ENCODE results near the gene SKI. TPM values are rescaled to one million over a fixed set of nuclear protein-coding genes. Genes with fewer than 3 reads are reported as not detected.

Gene SKI
- total and polyA plus RNA-seq, 10 of the 15 experiments (the other 5 are each of a cell fraction or from before 2014, with no cell fraction given): 0.03 to 14.9 (median 0.96) TPM

DNA sequence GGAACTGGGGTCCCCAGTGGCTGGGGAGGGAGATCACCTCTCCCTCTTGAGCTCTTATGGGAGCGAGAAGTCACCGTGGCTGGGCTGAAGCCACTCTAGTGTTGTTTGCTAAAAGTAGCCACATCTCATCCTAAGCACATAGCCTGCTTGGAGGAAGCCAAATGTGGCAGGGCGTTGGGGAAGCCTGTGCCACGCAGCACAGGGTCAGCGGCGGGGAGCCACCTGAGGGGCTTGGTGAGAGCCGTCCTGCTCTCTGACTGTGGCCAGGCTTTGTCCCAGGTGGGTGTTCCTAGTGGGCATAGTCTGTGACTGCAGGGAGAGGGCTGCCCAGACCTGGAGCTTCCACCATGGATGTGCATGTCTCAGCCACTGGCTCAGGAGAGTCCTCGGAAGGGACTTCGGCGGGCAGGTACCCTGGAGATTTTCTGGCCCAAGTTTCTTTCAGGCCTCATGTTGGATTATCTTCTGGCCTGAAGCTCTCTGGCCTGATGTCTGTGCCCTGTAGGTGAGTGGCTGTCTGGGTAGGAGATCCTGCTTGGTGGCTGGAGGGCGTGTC lies 124.3 kb downstream of the SKI start:
- BruUV-seq (replicated peaks): no TSS peak
- CTCF ChIA-PET: no interaction called here

DNA sequence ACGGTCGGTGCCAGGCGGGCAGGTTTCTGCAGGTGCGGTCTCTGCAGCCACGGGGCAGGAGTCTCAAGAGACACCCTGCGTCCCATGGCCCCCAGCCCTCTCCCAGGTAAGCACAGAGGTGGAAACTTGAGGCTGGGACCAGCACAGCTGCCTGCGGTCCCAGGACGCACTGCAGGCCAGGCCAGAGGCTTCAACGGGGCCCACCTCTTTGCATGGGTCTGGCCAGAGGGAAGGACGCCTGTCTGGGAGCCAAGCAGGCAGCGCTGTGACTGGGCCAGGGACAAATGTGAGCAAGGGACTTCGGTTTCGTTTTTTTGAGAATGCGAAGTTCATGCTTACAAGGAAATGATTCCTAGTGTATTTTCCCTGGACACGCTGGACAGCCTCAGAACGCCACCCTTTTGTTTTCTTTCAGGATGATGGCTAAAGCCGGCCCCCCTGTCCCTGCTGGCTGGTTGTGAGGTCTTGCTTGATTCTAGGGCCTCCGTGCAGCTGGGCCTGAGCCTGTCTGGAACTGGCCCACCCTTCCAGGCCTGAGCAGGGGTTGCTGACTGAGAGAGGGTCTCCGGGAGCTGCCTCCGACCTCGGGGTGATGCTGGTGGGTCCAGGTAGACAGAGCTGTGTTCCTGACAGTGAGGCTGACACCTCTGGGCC lies 124.9 kb downstream of the SKI start:
- in situ Hi-C loops (cut with MboI): no loop called here
- ChIA-PET CTCF (no interaction called here), POLR2A (no interaction called here), RAD21 (ENCODE audit: unreplicated experiment) (no interaction called here), SMC1A (ENCODE audit: uncharacterized antibody, unreplicated experiment) (no interaction called here)
- Histone ChIP-seq H3K9me3 (replicated peaks; ENCODE audit: control insufficient read depth, insufficient read depth, low read length) (no peaks in the 10 kb centered on the region), H3K27me3 (replicated peaks in 1 of 2; ENCODE audit: control insufficient read depth in 2 of 2, insufficient read depth in 2 of 2, low read length in 1 of 2) (no peaks in the 10 kb centered on the region), H3K27ac (ENCODE audit: control insufficient read depth, insufficient read depth) (no peak overlapping the region), H3K4me1 (ENCODE audit: control insufficient read depth, insufficient read depth, low read length) (no peaks in the 10 kb centered on the region), H3K79me2 (ENCODE audit: control insufficient read depth, insufficient read depth, low read length) (no peaks in the 10 kb centered on the region), H4K20me1 (ENCODE audit: control insufficient read depth, insufficient read depth) (no peaks in the 10 kb centered on the region), H3K9ac (ENCODE audit: control insufficient read depth, insufficient read depth, low read length) (no peak overlapping the region), H2AFZ (ENCODE audit: control insufficient read depth, low read depth, low read length) (no peak overlapping the region), H3K4me2 (ENCODE audit: control insufficient read depth, insufficient read depth) (no peak overlapping the region), H3K4me3 (no peak overlapping the region), H3K36me3 (ENCODE audit: control insufficient read depth in 2 of 2, insufficient read depth in 2 of 2, low read length in 1 of 2) (no peaks in the 10 kb centered on the region)
- 36% methylated on average over 21 of the region's 21 CpGs for whole genome bisulfite sequencing (ENCODE audit: insufficient coverage, insufficient replicate concordance, low lambda C conversion rate, missing lambda C conversion rate)
- no peak for TF ChIP-seq EED (IDR thresholded peaks at IDR 0.05; ENCODE audit: low read depth)
- TF ChIP-seq, protein P1, sequence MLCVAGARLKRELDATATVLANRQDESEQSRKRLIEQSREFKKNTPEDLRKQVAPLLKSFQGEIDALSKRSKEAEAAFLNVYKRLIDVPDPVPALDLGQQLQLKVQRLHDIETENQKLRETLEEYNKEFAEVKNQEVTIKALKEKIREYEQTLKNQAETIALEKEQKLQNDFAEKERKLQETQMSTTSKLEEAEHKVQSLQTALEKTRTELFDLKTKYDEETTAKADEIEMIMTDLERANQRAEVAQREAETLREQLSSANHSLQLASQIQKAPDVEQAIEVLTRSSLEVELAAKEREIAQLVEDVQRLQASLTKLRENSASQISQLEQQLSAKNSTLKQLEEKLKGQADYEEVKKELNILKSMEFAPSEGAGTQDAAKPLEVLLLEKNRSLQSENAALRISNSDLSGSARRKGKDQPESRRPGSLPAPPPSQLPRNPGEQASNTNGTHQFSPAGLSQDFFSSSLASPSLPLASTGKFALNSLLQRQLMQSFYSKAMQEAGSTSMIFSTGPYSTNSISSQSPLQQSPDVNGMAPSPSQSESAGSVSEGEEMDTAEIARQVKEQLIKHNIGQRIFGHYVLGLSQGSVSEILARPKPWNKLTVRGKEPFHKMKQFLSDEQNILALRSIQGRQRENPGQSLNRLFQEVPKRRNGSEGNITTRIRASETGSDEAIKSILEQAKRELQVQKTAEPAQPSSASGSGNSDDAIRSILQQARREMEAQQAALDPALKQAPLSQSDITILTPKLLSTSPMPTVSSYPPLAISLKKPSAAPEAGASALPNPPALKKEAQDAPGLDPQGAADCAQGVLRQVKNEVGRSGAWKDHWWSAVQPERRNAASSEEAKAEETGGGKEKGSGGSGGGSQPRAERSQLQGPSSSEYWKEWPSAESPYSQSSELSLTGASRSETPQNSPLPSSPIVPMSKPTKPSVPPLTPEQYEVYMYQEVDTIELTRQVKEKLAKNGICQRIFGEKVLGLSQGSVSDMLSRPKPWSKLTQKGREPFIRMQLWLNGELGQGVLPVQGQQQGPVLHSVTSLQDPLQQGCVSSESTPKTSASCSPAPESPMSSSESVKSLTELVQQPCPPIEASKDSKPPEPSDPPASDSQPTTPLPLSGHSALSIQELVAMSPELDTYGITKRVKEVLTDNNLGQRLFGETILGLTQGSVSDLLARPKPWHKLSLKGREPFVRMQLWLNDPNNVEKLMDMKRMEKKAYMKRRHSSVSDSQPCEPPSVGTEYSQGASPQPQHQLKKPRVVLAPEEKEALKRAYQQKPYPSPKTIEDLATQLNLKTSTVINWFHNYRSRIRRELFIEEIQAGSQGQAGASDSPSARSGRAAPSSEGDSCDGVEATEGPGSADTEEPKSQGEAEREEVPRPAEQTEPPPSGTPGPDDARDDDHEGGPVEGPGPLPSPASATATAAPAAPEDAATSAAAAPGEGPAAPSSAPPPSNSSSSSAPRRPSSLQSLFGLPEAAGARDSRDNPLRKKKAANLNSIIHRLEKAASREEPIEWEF (IDR thresholded peaks at IDR 0.05; ENCODE audit: insufficient replicate concordance, low read depth, low read length): no peak
- ATAC-seq (no peak), DNase-seq (ENCODE audit: low read depth, low spot score) (no peak), FAIRE-seq (no peak)
- BruUV-seq (replicated peaks): no TSS peak
- intact Hi-C loops (cut with micrococcal nuclease; ENCODE audit: unreplicated experiment): no loop called here

More for the DNA sequence above, 124.3 kb downstream of the SKI start:
- intact Hi-C loops (cut with micrococcal nuclease; ENCODE audit: unreplicated experiment) (no loop called here), in situ Hi-C loops (cut with MboI) (no loop called here)
- H3K4me1 ChIP-seq (ENCODE audit: control insufficient read depth, insufficient read depth, low read length): no peaks in the 10 kb centered on the region
- SMC1A ChIA-PET (ENCODE audit: uncharacterized antibody, unreplicated experiment): no interaction called here
- H3K4me3 ChIP-seq: no peak overlapping the region
- no peaks in the 10 kb centered on the region for H3K79me2 ChIP-seq (ENCODE audit: control insufficient read depth, insufficient read depth, low read length)
- H2AFZ ChIP-seq (ENCODE audit: control insufficient read depth, low read depth, low read length): no peak overlapping the region
- ATAC-seq (no peak), DNase-seq (ENCODE audit: low read depth, low spot score) (no peak), FAIRE-seq (no peak)
- H3K9me3 ChIP-seq (replicated peaks; ENCODE audit: control insufficient read depth, insufficient read depth, low read length): no peaks in the 10 kb centered on the region
- POLR2A ChIA-PET: no interaction called here
- RAD21 ChIA-PET (ENCODE audit: unreplicated experiment): no interaction called here
- 49% methylated on average over 11 of the region's 11 CpGs for WGBS (ENCODE audit: insufficient coverage, insufficient replicate concordance, low lambda C conversion rate, missing lambda C conversion rate)
- TF ChIP-seq RFX5 (IDR thresholded peaks at IDR 0.05; ENCODE audit: low read depth, low read length) (no peak), IKZF2 (IDR thresholded peaks at IDR 0.05) (no peak), MXI1 (IDR thresholded peaks at IDR 0.05; ENCODE audit: low read depth, low read length) (no peak), PAX5 (IDR thresholded peaks at IDR 0.05; ENCODE audit: borderline replicate concordance, low read depth, low read length) (no peak), FOS (IDR thresholded peaks at IDR 0.05; ENCODE audit: borderline replicate concordance, extremely low read depth, insufficient read length) (no peak)
- TF ChIP-seq, protein P2, sequence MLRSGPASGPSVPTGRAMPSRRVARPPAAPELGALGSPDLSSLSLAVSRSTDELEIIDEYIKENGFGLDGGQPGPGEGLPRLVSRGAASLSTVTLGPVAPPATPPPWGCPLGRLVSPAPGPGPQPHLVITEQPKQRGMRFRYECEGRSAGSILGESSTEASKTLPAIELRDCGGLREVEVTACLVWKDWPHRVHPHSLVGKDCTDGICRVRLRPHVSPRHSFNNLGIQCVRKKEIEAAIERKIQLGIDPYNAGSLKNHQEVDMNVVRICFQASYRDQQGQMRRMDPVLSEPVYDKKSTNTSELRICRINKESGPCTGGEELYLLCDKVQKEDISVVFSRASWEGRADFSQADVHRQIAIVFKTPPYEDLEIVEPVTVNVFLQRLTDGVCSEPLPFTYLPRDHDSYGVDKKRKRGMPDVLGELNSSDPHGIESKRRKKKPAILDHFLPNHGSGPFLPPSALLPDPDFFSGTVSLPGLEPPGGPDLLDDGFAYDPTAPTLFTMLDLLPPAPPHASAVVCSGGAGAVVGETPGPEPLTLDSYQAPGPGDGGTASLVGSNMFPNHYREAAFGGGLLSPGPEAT (IDR thresholded peaks at IDR 0.05; ENCODE audit: low read depth): no peak
- H3K36me3 ChIP-seq (ENCODE audit: control insufficient read depth in 2 of 2, insufficient read depth in 2 of 2, low read length in 1 of 2): no peaks in the 10 kb centered on the region
- no peaks in the 10 kb centered on the region for H3K27me3 ChIP-seq (replicated peaks in 1 of 2; ENCODE audit: control insufficient read depth in 2 of 2, insufficient read depth in 2 of 2, low read length in 1 of 2)
- no peaks in the 10 kb centered on the region for H4K20me1 ChIP-seq (ENCODE audit: control insufficient read depth, insufficient read depth)
- no peak overlapping the region for H3K27ac ChIP-seq (ENCODE audit: control insufficient read depth, insufficient read depth)
- H3K4me2 ChIP-seq (ENCODE audit: control insufficient read depth, insufficient read depth): no peak overlapping the region
- no peak overlapping the region for H3K9ac ChIP-seq (ENCODE audit: control insufficient read depth, insufficient read depth, low read length)
